Memory B cell (primary cell): ENCODE data around the gene COG3.
A peak's percentile ranks its signal among the peaks of the same experiment; 100 is the strongest.

ENCODE experiments used
- ATAC-seq: fragments of 150-1000 bp; cut with Tn5 transposase; 2 replicates; pipeline ENCODE4 v1.10.0; 2021; ENCODE audit warnings: low read depth, mild to moderate bottlenecking, moderate library complexity
- DNase-seq, 2 donors: peaks; one replicate each; pipeline ENCODE4 v3.0.0; 2022; ENCODE audit warnings: low spot score in 2 of 2
- H3K27ac Mint-ChIP-seq: one replicate; pipeline ENCODE4 v1.8.0; 2022; ENCODE audit warnings: mild to moderate bottlenecking, moderate library complexity, mixed read lengths
- H3K27me3 Mint-ChIP-seq: one replicate; pipeline ENCODE4 v1.8.0; 2022; ENCODE audit warnings: mixed read lengths
- H3K36me3 Mint-ChIP-seq: one replicate; pipeline ENCODE4 v1.8.0; 2022; ENCODE audit warnings: mild to moderate bottlenecking, mixed read lengths
- H3K4me1 Mint-ChIP-seq: one replicate; pipeline ENCODE4 v1.8.0; 2022; ENCODE audit warnings: mixed read lengths
- H3K4me3 Mint-ChIP-seq: one replicate; pipeline ENCODE4 v1.8.0; 2022; ENCODE audit warnings: mild to moderate bottlenecking, moderate library complexity, mixed read lengths
- H3K9me3 Mint-ChIP-seq: one replicate; pipeline ENCODE4 v1.8.0; 2022; ENCODE audit warnings: mixed read lengths

Gene COG3

GRCh38 chr13:45468635-45469034, 3.9 kb downstream of the COG3 start:
- peaks cover 10% of the 10 kb centered on the region for H3K36me3 Mint-ChIP-seq
- H3K27ac Mint-ChIP-seq, result no peak overlapping the region
- DNase-seq (no peak), ATAC-seq (no peak)
- H3K4me1 Mint-ChIP-seq, result peaks cover 47% of the 10 kb centered on the region
- H3K27me3 Mint-ChIP-seq, result no peaks in the 10 kb centered on the region
- H3K9me3 Mint-ChIP-seq, result peaks cover 4% of the 10 kb centered on the region
- H3K4me3 Mint-ChIP-seq, result no peak overlapping the region

GRCh38 chr13:45472171-45472705, 7.5 kb downstream of the COG3 start:
- peaks cover 4% of the 10 kb centered on the region for H3K9me3 Mint-ChIP-seq
- H3K36me3 Mint-ChIP-seq, result peaks cover 12% of the 10 kb centered on the region
- H3K4me1 Mint-ChIP-seq, result peaks cover 32% of the 10 kb centered on the region
- ATAC-seq, result no peak
- H3K27ac Mint-ChIP-seq, result no peak overlapping the region
- no peak for DNase-seq
- no peak overlapping the region for H3K4me3 Mint-ChIP-seq
- H3K27me3 Mint-ChIP-seq, result no peaks in the 10 kb centered on the region

GRCh38 chr13:45473627-45474026, 8.9 kb downstream of the COG3 start:
- H3K27me3 Mint-ChIP-seq, result no peaks in the 10 kb centered on the region
- H3K9me3 Mint-ChIP-seq, result peaks cover 4% of the 10 kb centered on the region
- DNase-seq (no peak), ATAC-seq (peak; percentile 59)
- H3K36me3 Mint-ChIP-seq, result peaks cover 12% of the 10 kb centered on the region
- H3K4me3 Mint-ChIP-seq, result no peak overlapping the region
- H3K27ac Mint-ChIP-seq, result no peak overlapping the region
- H3K4me1 Mint-ChIP-seq, result peaks cover 31% of the 10 kb centered on the region

- DNase-seq (no peak), ATAC-seq (no peak)
- Mint-ChIP-seq H3K27ac (peak overlapping the region; percentile 35), H3K36me3 (peaks cover 15% of the 10 kb centered on the region), H3K27me3 (no peaks in the 10 kb centered on the region), H3K9me3 (peaks cover 4% of the 10 kb centered on the region), H3K4me3 (no peak overlapping the region), H3K4me1 (peaks cover 27% of the 10 kb centered on the region)
These were observed 10.1 kb downstream of the COG3 start for GRCh38 chr13:45474584-45475454.

DNA sequence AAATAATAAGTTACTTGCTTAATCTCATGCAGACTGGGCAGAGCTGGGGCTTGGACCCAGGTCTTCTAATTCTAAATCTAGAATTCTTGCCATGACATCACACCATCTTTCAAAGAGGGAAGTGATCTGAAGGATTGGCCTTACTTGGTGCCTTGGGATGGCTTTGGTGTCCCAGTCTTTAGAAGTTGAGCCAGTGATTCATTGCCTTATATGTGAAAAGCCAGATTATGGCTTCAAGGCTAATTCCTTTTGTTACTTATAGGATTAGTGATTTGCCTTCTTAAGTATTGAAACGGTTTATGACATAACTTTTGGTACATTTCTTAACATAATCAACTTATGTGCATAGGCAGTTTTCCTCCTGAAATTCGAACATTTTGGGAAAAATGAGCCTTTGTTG, 14.9 kb downstream of the COG3 start:
- Mint-ChIP-seq H3K27me3 (no peaks in the 10 kb centered on the region), H3K4me3 (no peak overlapping the region), H3K27ac (peak overlapping the region; percentile 41), H3K36me3 (peaks cover 15% of the 10 kb centered on the region), H3K4me1 (peaks cover 4% of the 10 kb centered on the region), H3K9me3 (no peaks in the 10 kb centered on the region)
- DNase-seq, result no peak
- no peak for ATAC-seq

GRCh38 chr13:45481688-45482087, 16.9 kb downstream of the COG3 start:
- no peaks in the 10 kb centered on the region for H3K9me3 Mint-ChIP-seq
- no peak overlapping the region for H3K27ac Mint-ChIP-seq
- DNase-seq (no peak), ATAC-seq (no peak)
- H3K4me1 Mint-ChIP-seq, result peaks cover 3% of the 10 kb centered on the region
- H3K27me3 Mint-ChIP-seq, result no peaks in the 10 kb centered on the region
- H3K4me3 Mint-ChIP-seq, result no peak overlapping the region
- peaks cover 21% of the 10 kb centered on the region for H3K36me3 Mint-ChIP-seq

DNA sequence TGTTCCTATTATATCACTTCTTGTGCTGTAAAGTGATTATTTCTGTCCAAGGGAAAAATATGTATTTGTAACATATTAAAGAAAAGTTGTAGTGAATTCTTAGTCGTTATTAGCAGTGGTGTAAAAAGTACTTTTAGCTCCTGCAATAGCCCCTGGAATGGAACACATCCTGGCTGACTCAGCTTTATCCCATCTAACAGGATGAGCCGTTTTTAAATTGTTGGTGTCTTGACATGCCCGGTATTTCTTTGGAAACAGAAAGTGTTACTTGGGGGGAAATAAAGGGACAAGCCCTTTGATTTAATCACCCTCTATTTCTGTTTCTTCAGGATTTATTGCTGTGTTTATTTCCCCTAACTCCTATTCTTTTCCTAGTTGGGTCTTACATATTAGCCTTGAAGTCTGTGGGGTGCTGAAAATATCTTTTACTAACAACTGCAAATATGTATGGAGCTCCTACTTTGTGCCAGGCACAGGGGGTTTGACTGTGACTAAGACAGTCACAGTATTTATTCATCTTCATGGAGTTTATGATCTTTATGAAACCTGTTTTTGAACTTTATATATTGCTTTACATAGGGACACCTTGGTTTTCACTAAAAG, 17.9 kb downstream of the COG3 start:
- H3K27me3 Mint-ChIP-seq, result no peaks in the 10 kb centered on the region
- no peak overlapping the region for H3K27ac Mint-ChIP-seq
- H3K9me3 Mint-ChIP-seq, result no peaks in the 10 kb centered on the region
- H3K4me1 Mint-ChIP-seq, result peaks cover 3% of the 10 kb centered on the region
- peaks cover 28% of the 10 kb centered on the region for H3K36me3 Mint-ChIP-seq
- DNase-seq, result no peak
- H3K4me3 Mint-ChIP-seq, result no peak overlapping the region
- no peak for ATAC-seq

DNA sequence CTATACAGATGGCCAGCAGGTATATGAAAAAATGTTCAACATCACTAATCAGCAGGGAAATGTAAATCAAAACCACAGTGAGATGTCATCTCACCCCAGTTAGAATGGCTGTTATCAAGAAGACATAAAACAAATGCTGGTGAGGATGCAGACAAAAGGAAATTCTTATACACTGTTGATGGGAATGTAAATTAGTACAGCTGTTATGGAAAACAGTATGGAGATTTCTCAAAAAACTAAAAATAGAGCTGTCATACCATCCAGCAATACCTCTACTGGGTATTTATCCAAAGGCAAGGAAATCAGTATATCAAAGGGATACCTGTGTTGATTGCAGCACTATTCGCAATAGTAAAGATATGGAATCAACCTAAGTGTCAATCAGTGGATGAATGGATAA, 22.9 kb downstream of the COG3 start:
- DNase-seq (no peak), ATAC-seq (no peak)
- no peak overlapping the region for H3K27ac Mint-ChIP-seq
- H3K4me3 Mint-ChIP-seq, result no peak overlapping the region
- H3K36me3 Mint-ChIP-seq, result peaks cover 31% of the 10 kb centered on the region
- H3K4me1 Mint-ChIP-seq, result no peaks in the 10 kb centered on the region
- no peaks in the 10 kb centered on the region for H3K9me3 Mint-ChIP-seq
- H3K27me3 Mint-ChIP-seq, result no peaks in the 10 kb centered on the region

- Mint-ChIP-seq H3K36me3 (peaks cover 25% of the 10 kb centered on the region), H3K4me3 (no peak overlapping the region), H3K27ac (no peak overlapping the region), H3K9me3 (no peaks in the 10 kb centered on the region), H3K4me1 (no peaks in the 10 kb centered on the region), H3K27me3 (no peaks in the 10 kb centered on the region)
- DNase-seq (peak in 1 of 2 donors; percentile 11), ATAC-seq (peak; percentile 60)
These were observed 25.3 kb downstream of the COG3 start for GRCh38 chr13:45490068-45490467.

GRCh38 chr13:45492538-45492937, 27.8 kb downstream of the COG3 start:
- DNase-seq (no peak), ATAC-seq (no peak)
- Mint-ChIP-seq H3K9me3 (no peaks in the 10 kb centered on the region), H3K4me1 (no peaks in the 10 kb centered on the region), H3K27me3 (no peaks in the 10 kb centered on the region), H3K27ac (no peak overlapping the region), H3K36me3 (peaks cover 21% of the 10 kb centered on the region), H3K4me3 (no peak overlapping the region)

DNA sequence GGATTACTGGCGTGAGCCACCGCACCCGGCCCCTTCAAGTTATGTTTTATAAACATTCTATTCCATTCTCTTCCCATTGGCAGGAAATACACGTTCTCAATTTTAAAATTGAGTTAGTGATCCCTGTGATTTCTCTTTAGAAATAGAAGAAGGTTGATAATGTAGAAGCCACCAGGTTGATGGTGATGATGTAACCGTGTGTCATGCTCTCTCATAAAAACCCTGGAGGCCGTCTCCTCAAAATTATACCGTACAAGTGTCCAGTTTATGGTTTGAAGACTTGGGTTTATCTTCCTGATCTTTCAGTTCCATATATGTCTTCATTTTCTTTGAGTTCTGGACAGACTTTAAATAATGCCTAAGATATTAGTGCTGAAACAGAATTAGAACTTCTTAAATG, 32.2 kb downstream of the COG3 start:
- peak overlapping the region; percentile 60 for H3K27ac Mint-ChIP-seq
- H3K4me1 Mint-ChIP-seq, result no peaks in the 10 kb centered on the region
- no peaks in the 10 kb centered on the region for H3K27me3 Mint-ChIP-seq
- peaks cover 23% of the 10 kb centered on the region for H3K36me3 Mint-ChIP-seq
- H3K9me3 Mint-ChIP-seq, result no peaks in the 10 kb centered on the region
- H3K4me3 Mint-ChIP-seq, result no peak overlapping the region
- DNase-seq (no peak), ATAC-seq (no peak)

GRCh38 chr13:45500492-45501174, 35.9 kb downstream of the COG3 start:
- H3K4me1 Mint-ChIP-seq, result peaks cover 2% of the 10 kb centered on the region

DNA sequence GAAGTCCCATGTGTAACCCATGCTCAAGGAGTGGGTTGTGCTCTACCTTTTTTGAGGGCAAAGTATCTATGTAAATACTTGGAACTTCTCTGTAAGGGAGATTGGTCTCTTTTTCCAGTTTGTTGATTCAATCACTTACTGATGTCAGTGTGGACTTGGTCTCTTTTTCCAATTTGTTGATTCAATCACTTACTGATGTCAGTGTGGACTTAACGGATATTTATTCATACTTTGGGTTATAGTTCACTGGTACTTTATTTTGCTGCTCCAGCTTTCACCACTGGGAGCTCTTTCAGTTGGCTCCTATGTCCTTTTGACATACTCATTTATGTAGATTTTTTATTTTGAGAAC, 36.4 kb downstream of the COG3 start:
- Mint-ChIP-seq H3K9me3 (no peaks in the 10 kb centered on the region), H3K4me3 (no peak overlapping the region), H3K27ac (peak overlapping the region; percentile 45), H3K27me3 (no peaks in the 10 kb centered on the region), H3K36me3 (peaks cover 32% of the 10 kb centered on the region), H3K4me1 (peaks cover 4% of the 10 kb centered on the region)
- ATAC-seq (no peak), DNase-seq (no peak)

More at GRCh38 chr13:45500492-45501174, 35.9 kb downstream of the COG3 start:
- Mint-ChIP-seq H3K9me3 (no peaks in the 10 kb centered on the region), H3K27me3 (no peaks in the 10 kb centered on the region), H3K4me3 (no peak overlapping the region), H3K36me3 (peaks cover 29% of the 10 kb centered on the region), H3K27ac (peak overlapping the region; percentile 45)
- DNase-seq (no peak), ATAC-seq (no peak)

DNA sequence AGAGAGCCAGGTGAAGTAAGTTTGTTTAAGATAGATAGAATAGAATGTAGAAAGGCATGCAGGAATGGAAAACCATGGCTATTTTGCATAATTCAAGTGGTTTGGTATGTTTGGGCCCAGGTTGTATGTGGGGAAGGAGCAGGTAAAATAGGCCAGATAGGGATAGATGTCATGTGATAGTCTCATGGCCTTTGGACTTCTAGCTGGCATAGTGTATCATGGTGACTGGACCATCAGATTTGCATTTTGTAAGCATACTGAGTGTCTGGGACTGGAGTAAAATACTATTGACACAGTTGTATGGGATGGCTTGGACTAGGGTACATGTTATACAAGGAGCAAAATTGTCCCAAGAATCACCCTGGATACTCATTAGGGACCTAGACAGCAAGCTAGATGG, 38.9 kb downstream of the COG3 start:
- peak overlapping the region; percentile 1 for H3K27ac Mint-ChIP-seq

More for the DNA sequence above, 38.9 kb downstream of the COG3 start:
- H3K27me3 Mint-ChIP-seq, result no peaks in the 10 kb centered on the region
- no peak overlapping the region for H3K4me3 Mint-ChIP-seq
- H3K36me3 Mint-ChIP-seq, result peaks cover 32% of the 10 kb centered on the region
- H3K9me3 Mint-ChIP-seq, result no peaks in the 10 kb centered on the region
- no peak for ATAC-seq
- H3K4me1 Mint-ChIP-seq, result peaks cover 8% of the 10 kb centered on the region
- no peak for DNase-seq
